DND-41 (cell line): ENCODE data around the gene PPP1CB.

Source experiments
- EZH2 ChIP-seq: IDR thresholded peaks from 3 replicates; pipeline ENCODE4 v1.6.1; 2012; ENCODE audit warnings: borderline replicate concordance, low read depth, mild to moderate bottlenecking, moderate library complexity, low read length, inconsistent platforms; ENCODE audit not compliant: severe bottlenecking
- TF ChIP-seq, protein P1 (sequence below): IDR thresholded peaks from 2 replicates; pipeline ENCODE4 v1.5.1; 2012; ENCODE audit warnings: borderline replicate concordance, low read length, moderate library complexity, mild to moderate bottlenecking; ENCODE audit not compliant: poor library complexity, severe bottlenecking; ENCODE audit errors: extremely low read depth

- TF ChIP-seq, protein P1, sequence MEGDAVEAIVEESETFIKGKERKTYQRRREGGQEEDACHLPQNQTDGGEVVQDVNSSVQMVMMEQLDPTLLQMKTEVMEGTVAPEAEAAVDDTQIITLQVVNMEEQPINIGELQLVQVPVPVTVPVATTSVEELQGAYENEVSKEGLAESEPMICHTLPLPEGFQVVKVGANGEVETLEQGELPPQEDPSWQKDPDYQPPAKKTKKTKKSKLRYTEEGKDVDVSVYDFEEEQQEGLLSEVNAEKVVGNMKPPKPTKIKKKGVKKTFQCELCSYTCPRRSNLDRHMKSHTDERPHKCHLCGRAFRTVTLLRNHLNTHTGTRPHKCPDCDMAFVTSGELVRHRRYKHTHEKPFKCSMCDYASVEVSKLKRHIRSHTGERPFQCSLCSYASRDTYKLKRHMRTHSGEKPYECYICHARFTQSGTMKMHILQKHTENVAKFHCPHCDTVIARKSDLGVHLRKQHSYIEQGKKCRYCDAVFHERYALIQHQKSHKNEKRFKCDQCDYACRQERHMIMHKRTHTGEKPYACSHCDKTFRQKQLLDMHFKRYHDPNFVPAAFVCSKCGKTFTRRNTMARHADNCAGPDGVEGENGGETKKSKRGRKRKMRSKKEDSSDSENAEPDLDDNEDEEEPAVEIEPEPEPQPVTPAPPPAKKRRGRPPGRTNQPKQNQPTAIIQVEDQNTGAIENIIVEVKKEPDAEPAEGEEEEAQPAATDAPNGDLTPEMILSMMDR, result no peak
- no peak for TF ChIP-seq EZH2
Observed at GRCh38 chr2:28779001-28779400, 27.4 kb downstream of the PPP1CB start.
